Measurements from ENCODE around the gene SYTL5.

The SYTL5 gene

DNA sequence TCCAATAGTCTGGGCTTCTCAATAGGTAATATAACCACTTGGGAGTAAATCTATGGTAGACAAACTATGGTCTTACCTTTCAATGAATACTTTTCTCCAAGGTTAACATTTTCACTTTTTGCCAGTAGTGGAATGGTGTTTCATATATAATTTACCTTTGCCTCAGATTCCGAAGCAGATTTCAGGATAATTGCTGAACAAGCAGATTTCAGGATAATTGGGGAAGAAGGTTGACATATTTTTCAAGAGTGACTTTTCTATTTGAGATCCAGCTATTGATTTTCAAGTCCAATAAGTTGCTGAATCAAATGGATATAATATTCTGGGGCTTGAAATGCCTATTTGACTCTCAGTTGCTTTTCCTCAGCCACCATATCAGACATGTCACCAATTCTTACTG lies 63.6 kb downstream of the SYTL5 start:
- H3K9me3 ChIP-seq (replicated peaks in 1 of 2; ENCODE audit: control insufficient read depth in 2 of 2, insufficient read depth in 1 of 2, low read depth in 1 of 2, low read length in 2 of 2): no peaks in the 10 kb centered on the region
- no peak overlapping the region for H3K9ac ChIP-seq (ENCODE audit: low read depth, low read length, poor library complexity)
- H3K4ac ChIP-seq (ENCODE audit: low read length): no peak overlapping the region
- no peak overlapping the region for H2BK12ac ChIP-seq (ENCODE audit: low read length)
- no peak overlapping the region for H2BK120ac ChIP-seq (ENCODE audit: low read depth, low read length)
- H2AK5ac ChIP-seq (ENCODE audit: low read depth, low read length): no peak overlapping the region
- H3K23ac ChIP-seq (ENCODE audit: low read depth, low read length, poor library complexity): no peak overlapping the region
- no peak overlapping the region for H3K14ac ChIP-seq (ENCODE audit: low read length)
- no peak for DNase-seq (ENCODE audit: low spot score)
- H2BK15ac ChIP-seq (ENCODE audit: low read length): no peak overlapping the region
- no peak overlapping the region for H3K27ac ChIP-seq (replicated peaks; ENCODE audit: low read length)
- H3K18ac ChIP-seq (ENCODE audit: low read length): no peak overlapping the region
- no peaks in the 10 kb centered on the region for H3K79me1 ChIP-seq (ENCODE audit: low read depth, low read length)
- no peak overlapping the region for H3K4me3 ChIP-seq (ENCODE audit: low read length in 2 of 2)
- no peak overlapping the region for H4K91ac ChIP-seq (ENCODE audit: low read depth, low read length, poor library complexity)
- no peaks in the 10 kb centered on the region for H3K36me3 ChIP-seq (replicated peaks in 1 of 2; ENCODE audit: control insufficient read depth in 2 of 2, insufficient read depth in 2 of 2, low read length in 2 of 2)
- no peak overlapping the region for H4K8ac ChIP-seq (ENCODE audit: low read depth, low read length)
- H3K27me3 ChIP-seq (ENCODE audit: control insufficient read depth in 3 of 3, insufficient read depth in 3 of 3, low read depth in 1 of 3, low read length in 3 of 3): no peaks in the 10 kb centered on the region
- no CpG with 5 or more reads among the region's 1 CpG for WGBS, 2 donors (ENCODE audit: extremely low coverage in 2 of 2, insufficient read length in 2 of 2, insufficient replicate concordance in 1 of 2)
- no peak overlapping the region for H2AFZ ChIP-seq (ENCODE audit: low read length)
- H2BK5ac ChIP-seq (ENCODE audit: low read length): no peak overlapping the region
- no peak overlapping the region for H3K4me2 ChIP-seq (ENCODE audit: insufficient read depth, low read length, poor library complexity, severe bottlenecking)
- no peaks in the 10 kb centered on the region for H3K4me1 ChIP-seq (ENCODE audit: control insufficient read depth in 2 of 2, insufficient read depth in 1 of 2, low read depth in 1 of 2, low read length in 2 of 2)

DNA sequence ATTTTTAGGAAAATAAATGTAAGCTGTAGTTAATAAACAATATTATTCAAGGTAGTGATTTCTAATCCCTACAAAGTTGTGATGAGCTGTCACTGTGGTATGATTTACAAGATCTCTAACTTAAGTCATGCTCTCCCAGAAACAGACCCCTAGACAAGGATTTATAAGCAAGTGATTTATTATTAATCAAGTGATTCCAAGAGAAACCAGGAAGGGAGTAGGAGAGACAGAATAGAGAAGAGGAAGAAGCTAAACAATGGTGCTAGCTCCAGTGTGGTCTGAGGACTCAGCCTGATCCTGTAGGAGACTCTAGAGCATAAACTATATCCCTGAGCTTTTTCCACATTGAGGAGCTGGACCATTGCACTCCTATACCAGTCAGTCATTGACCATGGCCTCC lies 73.1 kb downstream of the SYTL5 start:
- Histone ChIP-seq H3K4me3 (ENCODE audit: low read length in 2 of 2) (no peak overlapping the region), H3K9me3 (replicated peaks in 1 of 2; ENCODE audit: control insufficient read depth in 2 of 2, insufficient read depth in 1 of 2, low read depth in 1 of 2, low read length in 2 of 2) (no peaks in the 10 kb centered on the region), H3K36me3 (replicated peaks in 1 of 2; ENCODE audit: control insufficient read depth in 2 of 2, insufficient read depth in 2 of 2, low read length in 2 of 2) (no peaks in the 10 kb centered on the region), H3K4ac (ENCODE audit: low read length) (no peak overlapping the region), H3K18ac (ENCODE audit: low read length) (no peak overlapping the region), H3K27ac (replicated peaks; ENCODE audit: low read length) (no peak overlapping the region), H3K14ac (ENCODE audit: low read length) (no peak overlapping the region), H3K23ac (ENCODE audit: low read depth, low read length, poor library complexity) (no peak overlapping the region), H4K91ac (ENCODE audit: low read depth, low read length, poor library complexity) (no peak overlapping the region), H3K79me1 (ENCODE audit: low read depth, low read length) (no peaks in the 10 kb centered on the region), H2BK15ac (ENCODE audit: low read length) (no peak overlapping the region), H2AFZ (ENCODE audit: low read length) (no peak overlapping the region), H3K4me1 (ENCODE audit: control insufficient read depth in 2 of 2, insufficient read depth in 1 of 2, low read depth in 1 of 2, low read length in 2 of 2) (peaks cover 0 to 4% of the 10 kb centered on the region in 2 donors), H2BK120ac (ENCODE audit: low read depth, low read length) (no peak overlapping the region), H3K27me3 (ENCODE audit: control insufficient read depth in 3 of 3, insufficient read depth in 3 of 3, low read depth in 1 of 3, low read length in 3 of 3) (peaks cover 0 to 5% (median 0%) of the 10 kb centered on the region in 3 experiments), H2BK5ac (ENCODE audit: low read length) (no peak overlapping the region), H2AK5ac (ENCODE audit: low read depth, low read length) (no peak overlapping the region), H4K8ac (ENCODE audit: low read depth, low read length) (no peak overlapping the region), H3K9ac (ENCODE audit: low read depth, low read length, poor library complexity) (no peak overlapping the region), H3K4me2 (ENCODE audit: insufficient read depth, low read length, poor library complexity, severe bottlenecking) (no peak overlapping the region), H2BK12ac (ENCODE audit: low read length) (no peak overlapping the region)
- DNase-seq (ENCODE audit: low spot score): no peak

DNA sequence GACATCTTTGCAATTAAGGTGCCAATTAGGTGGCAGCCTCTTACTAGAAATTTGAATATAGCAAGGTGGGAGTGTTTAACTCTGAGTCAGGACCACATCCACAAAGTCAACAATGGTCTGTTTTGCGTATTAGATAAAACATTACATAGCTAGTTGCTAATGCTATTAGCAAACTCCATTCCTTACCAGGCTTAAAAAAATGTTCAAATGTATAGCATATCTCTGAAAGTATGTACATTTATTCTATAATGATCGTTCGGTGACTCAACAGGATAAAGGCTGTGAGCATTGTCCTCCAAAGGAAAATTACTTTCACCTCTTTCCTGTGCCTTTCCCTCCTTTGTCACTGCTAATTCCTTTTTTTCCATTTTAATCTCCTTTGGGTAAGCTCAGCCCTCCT lies 74.5 kb downstream of the SYTL5 start:
- H3K4me1 ChIP-seq (ENCODE audit: control insufficient read depth in 2 of 2, insufficient read depth in 1 of 2, low read depth in 1 of 2, low read length in 2 of 2): peaks cover 0 to 4% of the 10 kb centered on the region in 2 donors
- no peak overlapping the region for H3K23ac ChIP-seq (ENCODE audit: low read depth, low read length, poor library complexity)
- H3K14ac ChIP-seq (ENCODE audit: low read length): no peak overlapping the region
- peaks cover 0 to 5% (median 0%) of the 10 kb centered on the region in 3 experiments for H3K27me3 ChIP-seq (ENCODE audit: control insufficient read depth in 3 of 3, insufficient read depth in 3 of 3, low read depth in 1 of 3, low read length in 3 of 3)
- no peak overlapping the region for H4K91ac ChIP-seq (ENCODE audit: low read depth, low read length, poor library complexity)
- DNase-seq (ENCODE audit: low spot score): no peak
- H3K36me3 ChIP-seq (replicated peaks in 1 of 2; ENCODE audit: control insufficient read depth in 2 of 2, insufficient read depth in 2 of 2, low read length in 2 of 2): no peaks in the 10 kb centered on the region
- no peak overlapping the region for H2AFZ ChIP-seq (ENCODE audit: low read length)
- no peak overlapping the region for H2BK5ac ChIP-seq (ENCODE audit: low read length)
- no peak overlapping the region for H2BK120ac ChIP-seq (ENCODE audit: low read depth, low read length)
- H4K8ac ChIP-seq (ENCODE audit: low read depth, low read length): no peak overlapping the region
- H3K4me2 ChIP-seq (ENCODE audit: insufficient read depth, low read length, poor library complexity, severe bottlenecking): no peak overlapping the region
- H3K4ac ChIP-seq (ENCODE audit: low read length): no peak overlapping the region
- no peaks in the 10 kb centered on the region for H3K9me3 ChIP-seq (replicated peaks in 1 of 2; ENCODE audit: control insufficient read depth in 2 of 2, insufficient read depth in 1 of 2, low read depth in 1 of 2, low read length in 2 of 2)
- no peak overlapping the region for H3K18ac ChIP-seq (ENCODE audit: low read length)
- no peak overlapping the region for H3K9ac ChIP-seq (ENCODE audit: low read depth, low read length, poor library complexity)
- H3K79me1 ChIP-seq (ENCODE audit: low read depth, low read length): no peaks in the 10 kb centered on the region
- H3K27ac ChIP-seq (replicated peaks; ENCODE audit: low read length): no peak overlapping the region
- H3K4me3 ChIP-seq (ENCODE audit: low read length in 2 of 2): no peak overlapping the region
- no peak overlapping the region for H2AK5ac ChIP-seq (ENCODE audit: low read depth, low read length)
- H2BK12ac ChIP-seq (ENCODE audit: low read length): no peak overlapping the region
- WGBS, 2 donors (ENCODE audit: extremely low coverage in 2 of 2, insufficient read length in 2 of 2, insufficient replicate concordance in 1 of 2): no CpG with 5 or more reads among the region's 3 CpGs
- H2BK15ac ChIP-seq (ENCODE audit: low read length): no peak overlapping the region

DNA sequence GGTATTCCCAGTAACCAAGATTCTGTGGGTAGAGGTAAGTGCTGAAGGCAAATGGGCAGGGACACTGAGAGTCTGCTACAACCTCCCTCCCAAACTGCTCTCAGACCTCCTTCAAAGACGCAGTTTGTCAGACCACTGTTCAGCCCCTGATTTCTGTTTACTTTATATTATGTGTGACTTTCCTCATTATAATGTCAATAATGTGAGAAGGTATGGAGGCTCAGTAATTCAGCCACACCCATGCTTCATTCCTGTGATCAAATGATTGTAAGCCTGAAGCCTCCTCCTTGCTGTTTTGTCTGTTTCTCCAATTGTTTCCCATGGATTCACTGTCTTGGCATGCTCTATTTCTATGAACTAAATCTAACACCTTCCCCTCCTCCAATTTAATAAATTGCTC lies 75.6 kb downstream of the SYTL5 start:
- Histone ChIP-seq H2BK12ac (ENCODE audit: low read length) (no peak overlapping the region), H3K79me1 (ENCODE audit: low read depth, low read length) (no peaks in the 10 kb centered on the region), H3K4me2 (ENCODE audit: insufficient read depth, low read length, poor library complexity, severe bottlenecking) (no peak overlapping the region), H2AFZ (ENCODE audit: low read length) (no peak overlapping the region), H2BK120ac (ENCODE audit: low read depth, low read length) (no peak overlapping the region), H3K23ac (ENCODE audit: low read depth, low read length, poor library complexity) (no peak overlapping the region), H3K9ac (ENCODE audit: low read depth, low read length, poor library complexity) (no peak overlapping the region), H3K36me3 (replicated peaks in 1 of 2; ENCODE audit: control insufficient read depth in 2 of 2, insufficient read depth in 2 of 2, low read length in 2 of 2) (no peaks in the 10 kb centered on the region), H3K4me1 (ENCODE audit: control insufficient read depth in 2 of 2, insufficient read depth in 1 of 2, low read depth in 1 of 2, low read length in 2 of 2) (peaks cover 0 to 4% of the 10 kb centered on the region in 2 donors), H2BK15ac (ENCODE audit: low read length) (no peak overlapping the region), H4K8ac (ENCODE audit: low read depth, low read length) (no peak overlapping the region), H3K14ac (ENCODE audit: low read length) (no peak overlapping the region), H3K27ac (replicated peaks; ENCODE audit: low read length) (no peak overlapping the region), H4K91ac (ENCODE audit: low read depth, low read length, poor library complexity) (no peak overlapping the region), H3K18ac (ENCODE audit: low read length) (no peak overlapping the region), H2AK5ac (ENCODE audit: low read depth, low read length) (no peak overlapping the region), H3K9me3 (replicated peaks in 1 of 2; ENCODE audit: control insufficient read depth in 2 of 2, insufficient read depth in 1 of 2, low read depth in 1 of 2, low read length in 2 of 2) (no peaks in the 10 kb centered on the region), H2BK5ac (ENCODE audit: low read length) (no peak overlapping the region), H3K4ac (ENCODE audit: low read length) (no peak overlapping the region), H3K4me3 (ENCODE audit: low read length in 2 of 2) (no peak overlapping the region), H3K27me3 (ENCODE audit: control insufficient read depth in 3 of 3, insufficient read depth in 3 of 3, low read depth in 1 of 3, low read length in 3 of 3) (peaks cover 0 to 5% (median 0%) of the 10 kb centered on the region in 3 experiments)
- WGBS, 2 donors (ENCODE audit: extremely low coverage in 2 of 2, insufficient read length in 2 of 2, insufficient replicate concordance in 1 of 2): no CpG with 5 or more reads among the region's 1 CpG
- no peak for DNase-seq (ENCODE audit: low spot score)

Data from neuronal stem cell (in vitro differentiated cells).